ENCODE measurements around the gene PARD6G. TPM values are rescaled to one million over a fixed set of nuclear protein-coding genes. Genes with fewer than 3 reads are reported as not detected.
"Not testable (repeated sequence)": the region's sequence is repeated elsewhere in the genome, so short reads cannot be mapped to it uniquely, and the experiment has no call there.

PARD6G gene
- 25.2 TPM for total RNA-seq (ENCODE audit: unreplicated experiment)
- long read RNA-seq, partial matches to known transcripts, result 1 of 3 reads
- long read RNA-seq, other reads (novel, unspliced or antisense), result 2 of 3 reads

GRCh38 chr18:80247393-80247841 lies at the start of gene PARD6G:
Gene PARD6G, minus strand, starts transcription at chr18:80247514. Its CDS starts 166 bp downstream, at chr18:80247348.
- peaks cover 7% of the 10 kb centered on the region for H3K27me3 Mint-ChIP-seq (ENCODE audit: unreplicated experiment)
- DNase-seq, result peak; percentile 90
- peak within 1 kb of the TSS; percentile 80 for H3K4me3 Mint-ChIP-seq (ENCODE audit: unreplicated experiment)
- peaks cover 2% of the 10 kb centered on the region for H3K9me3 Mint-ChIP-seq (ENCODE audit: unreplicated experiment)
- no peak within 1 kb of the TSS for H3K27ac Mint-ChIP-seq (ENCODE audit: unreplicated experiment)
- no peaks in the 10 kb centered on the region for H3K36me3 Mint-ChIP-seq (ENCODE audit: unreplicated experiment)
- no peak for TF ChIP-seq CTCF (IDR thresholded peaks at IDR 0.05; ENCODE audit: partially characterized antibody, unreplicated experiment)
- peaks cover 3% of the 10 kb centered on the region for H3K4me1 Mint-ChIP-seq (ENCODE audit: low read depth, unreplicated experiment)

- H3K4me1 Mint-ChIP-seq (ENCODE audit: low read depth, unreplicated experiment); H3K36me3 Mint-ChIP-seq (ENCODE audit: unreplicated experiment); H3K27ac Mint-ChIP-seq (ENCODE audit: unreplicated experiment); H3K27me3 Mint-ChIP-seq (ENCODE audit: unreplicated experiment); H3K9me3 Mint-ChIP-seq (ENCODE audit: unreplicated experiment); H3K4me3 Mint-ChIP-seq (ENCODE audit: unreplicated experiment): not testable (repeated sequence)
- DNase-seq, result peak; percentile 69
- TF ChIP-seq CTCF (IDR thresholded peaks at IDR 0.05; ENCODE audit: partially characterized antibody, unreplicated experiment), result peak; percentile 78
These were observed 15.1 kb upstream of the PARD6G start for GRCh38 chr18:80262241-80263033.

DNA sequence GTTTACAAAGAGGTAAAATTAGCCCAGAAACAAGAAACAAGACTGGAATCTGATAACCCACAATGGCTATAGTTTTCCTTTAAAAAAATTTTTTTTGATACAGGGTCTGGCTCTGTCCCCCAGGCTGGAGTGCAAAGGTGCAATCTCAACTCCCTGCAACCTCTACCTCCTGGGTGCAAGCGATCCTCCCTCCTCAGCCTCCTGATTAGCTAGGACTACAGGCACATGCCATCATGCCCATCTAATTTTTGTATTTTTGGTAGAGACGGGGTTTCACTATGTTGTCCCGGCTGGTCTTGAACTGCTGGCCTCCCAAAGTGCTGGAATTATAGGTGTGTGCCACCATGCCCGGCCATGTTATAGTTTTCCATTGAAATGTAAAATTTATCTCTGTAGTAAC lies 12.3 kb upstream of the PARD6G start:
- H3K4me1 Mint-ChIP-seq (ENCODE audit: low read depth, unreplicated experiment), result no peaks in the 10 kb centered on the region
- H3K4me3 Mint-ChIP-seq (ENCODE audit: unreplicated experiment), result no peak overlapping the region
- H3K9me3 Mint-ChIP-seq (ENCODE audit: unreplicated experiment), result peaks cover 4% of the 10 kb centered on the region
- TF ChIP-seq CTCF (IDR thresholded peaks at IDR 0.05; ENCODE audit: partially characterized antibody, unreplicated experiment), result no peak
- no peak overlapping the region for H3K27ac Mint-ChIP-seq (ENCODE audit: unreplicated experiment)
- peaks cover 7% of the 10 kb centered on the region for H3K36me3 Mint-ChIP-seq (ENCODE audit: unreplicated experiment)
- H3K27me3 Mint-ChIP-seq (ENCODE audit: unreplicated experiment), result peaks cover 3% of the 10 kb centered on the region
- no peak for DNase-seq

DNA sequence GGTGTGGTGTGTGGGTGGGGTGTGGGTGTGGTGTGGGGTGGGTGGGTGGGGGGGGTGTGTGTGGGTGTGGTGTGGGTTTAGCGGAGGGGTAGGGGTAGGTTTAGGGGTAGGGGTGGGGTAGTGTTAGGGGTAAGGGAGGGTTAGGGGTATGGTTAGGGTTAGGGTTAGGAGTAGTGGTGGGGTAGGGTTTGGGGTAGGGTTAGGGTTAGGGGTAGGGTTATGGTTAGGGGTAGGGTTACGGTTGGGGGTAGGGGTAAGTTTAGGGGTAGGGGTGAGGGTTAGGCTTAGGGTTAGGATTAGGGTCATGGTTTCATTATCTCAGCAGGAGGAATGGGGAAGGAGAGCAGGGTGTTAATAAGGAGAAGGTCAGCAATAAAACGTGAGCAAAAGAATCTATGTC lies 11.3 kb upstream of the PARD6G start:
- Mint-ChIP-seq H3K4me3 (ENCODE audit: unreplicated experiment) (no peak overlapping the region), H3K9me3 (ENCODE audit: unreplicated experiment) (peaks cover 4% of the 10 kb centered on the region), H3K4me1 (ENCODE audit: low read depth, unreplicated experiment) (no peaks in the 10 kb centered on the region), H3K36me3 (ENCODE audit: unreplicated experiment) (peaks cover 9% of the 10 kb centered on the region), H3K27ac (ENCODE audit: unreplicated experiment) (no peak overlapping the region), H3K27me3 (ENCODE audit: unreplicated experiment) (peaks cover 10% of the 10 kb centered on the region)
- no peak for DNase-seq
- TF ChIP-seq CTCF (IDR thresholded peaks at IDR 0.05; ENCODE audit: partially characterized antibody, unreplicated experiment), result no peak

Measured in glutamatergic neuron (in vitro differentiated cells).